Measurements from ENCODE around the gene SCUBE1.

DNA sequence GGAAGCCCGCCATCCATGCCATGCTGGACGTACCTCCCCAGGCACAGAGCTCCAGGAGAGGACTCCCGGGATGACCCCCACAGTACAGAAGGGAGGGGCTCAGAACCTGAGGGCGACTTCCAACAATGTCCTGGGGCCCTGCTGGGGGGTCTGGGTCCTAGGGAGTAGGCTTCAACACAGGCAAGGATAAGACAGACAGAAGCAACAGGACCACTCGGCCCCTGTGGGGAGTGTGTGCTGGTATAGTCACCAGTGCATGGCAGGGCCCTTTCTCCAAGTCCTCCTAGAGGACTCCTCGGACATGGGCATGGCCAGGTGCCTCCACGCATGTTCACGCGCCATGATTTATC, 173.1 kb downstream of the SCUBE1 start:
- TF ChIP-seq, protein P1, sequence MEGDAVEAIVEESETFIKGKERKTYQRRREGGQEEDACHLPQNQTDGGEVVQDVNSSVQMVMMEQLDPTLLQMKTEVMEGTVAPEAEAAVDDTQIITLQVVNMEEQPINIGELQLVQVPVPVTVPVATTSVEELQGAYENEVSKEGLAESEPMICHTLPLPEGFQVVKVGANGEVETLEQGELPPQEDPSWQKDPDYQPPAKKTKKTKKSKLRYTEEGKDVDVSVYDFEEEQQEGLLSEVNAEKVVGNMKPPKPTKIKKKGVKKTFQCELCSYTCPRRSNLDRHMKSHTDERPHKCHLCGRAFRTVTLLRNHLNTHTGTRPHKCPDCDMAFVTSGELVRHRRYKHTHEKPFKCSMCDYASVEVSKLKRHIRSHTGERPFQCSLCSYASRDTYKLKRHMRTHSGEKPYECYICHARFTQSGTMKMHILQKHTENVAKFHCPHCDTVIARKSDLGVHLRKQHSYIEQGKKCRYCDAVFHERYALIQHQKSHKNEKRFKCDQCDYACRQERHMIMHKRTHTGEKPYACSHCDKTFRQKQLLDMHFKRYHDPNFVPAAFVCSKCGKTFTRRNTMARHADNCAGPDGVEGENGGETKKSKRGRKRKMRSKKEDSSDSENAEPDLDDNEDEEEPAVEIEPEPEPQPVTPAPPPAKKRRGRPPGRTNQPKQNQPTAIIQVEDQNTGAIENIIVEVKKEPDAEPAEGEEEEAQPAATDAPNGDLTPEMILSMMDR (IDR thresholded peaks at IDR 0.05): no peak
- TF ChIP-seq EP300 (IDR thresholded peaks at IDR 0.05; ENCODE audit: borderline replicate concordance in 1 of 2, low read depth in 1 of 2, low read length in 1 of 2) (no peak), MEF2A (IDR thresholded peaks at IDR 0.05; ENCODE audit: borderline replicate concordance, low read depth) (no peak), YY1 (IDR thresholded peaks at IDR 0.05; ENCODE audit: low read depth) (no peak), RAD21 (IDR thresholded peaks at IDR 0.05; ENCODE audit: low read length) (no peak), TCF12 (IDR thresholded peaks at IDR 0.05) (no peak), FOXJ3 (CRISPR knock-in tag; IDR thresholded peaks at IDR 0.05) (no peak), MAX (IDR thresholded peaks at IDR 0.05; ENCODE audit: low read depth) (no peak), NRF1 (IDR thresholded peaks at IDR 0.05; ENCODE audit: low read depth, low read length) (no peak), SMC3 (IDR thresholded peaks at IDR 0.05; ENCODE audit: low read depth, low read length) (no peak), MXI1 (IDR thresholded peaks at IDR 0.05; ENCODE audit: low read depth, low read length) (no peak)
- TF ChIP-seq, protein P2, sequence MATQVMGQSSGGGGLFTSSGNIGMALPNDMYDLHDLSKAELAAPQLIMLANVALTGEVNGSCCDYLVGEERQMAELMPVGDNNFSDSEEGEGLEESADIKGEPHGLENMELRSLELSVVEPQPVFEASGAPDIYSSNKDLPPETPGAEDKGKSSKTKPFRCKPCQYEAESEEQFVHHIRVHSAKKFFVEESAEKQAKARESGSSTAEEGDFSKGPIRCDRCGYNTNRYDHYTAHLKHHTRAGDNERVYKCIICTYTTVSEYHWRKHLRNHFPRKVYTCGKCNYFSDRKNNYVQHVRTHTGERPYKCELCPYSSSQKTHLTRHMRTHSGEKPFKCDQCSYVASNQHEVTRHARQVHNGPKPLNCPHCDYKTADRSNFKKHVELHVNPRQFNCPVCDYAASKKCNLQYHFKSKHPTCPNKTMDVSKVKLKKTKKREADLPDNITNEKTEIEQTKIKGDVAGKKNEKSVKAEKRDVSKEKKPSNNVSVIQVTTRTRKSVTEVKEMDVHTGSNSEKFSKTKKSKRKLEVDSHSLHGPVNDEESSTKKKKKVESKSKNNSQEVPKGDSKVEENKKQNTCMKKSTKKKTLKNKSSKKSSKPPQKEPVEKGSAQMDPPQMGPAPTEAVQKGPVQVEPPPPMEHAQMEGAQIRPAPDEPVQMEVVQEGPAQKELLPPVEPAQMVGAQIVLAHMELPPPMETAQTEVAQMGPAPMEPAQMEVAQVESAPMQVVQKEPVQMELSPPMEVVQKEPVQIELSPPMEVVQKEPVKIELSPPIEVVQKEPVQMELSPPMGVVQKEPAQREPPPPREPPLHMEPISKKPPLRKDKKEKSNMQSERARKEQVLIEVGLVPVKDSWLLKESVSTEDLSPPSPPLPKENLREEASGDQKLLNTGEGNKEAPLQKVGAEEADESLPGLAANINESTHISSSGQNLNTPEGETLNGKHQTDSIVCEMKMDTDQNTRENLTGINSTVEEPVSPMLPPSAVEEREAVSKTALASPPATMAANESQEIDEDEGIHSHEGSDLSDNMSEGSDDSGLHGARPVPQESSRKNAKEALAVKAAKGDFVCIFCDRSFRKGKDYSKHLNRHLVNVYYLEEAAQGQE (IDR thresholded peaks at IDR 0.05; ENCODE audit: low read depth, low read length): no peak

All from SK-N-SH (cell line).